H1 (cell line): ENCODE results near the gene ADCY3. TPM values are rescaled to one million over a fixed set of nuclear protein-coding genes. Genes with fewer than 3 reads are reported as not detected.

Experiments used
- CTCF ChIA-PET: fragments of 300-600 bp; sonication (Branson Sonifier 250); formaldehyde crosslinking; loops from one replicate; lab custom pipeline; 2021; ENCODE audit not compliant: partially characterized antibody; lab: Charles Lee
- POLR2A ChIA-PET: fragments of 300-600 bp; sonication (Branson Sonifier 250); formaldehyde crosslinking; loops from one replicate; lab custom pipeline; 2021; ENCODE audit warnings: inconsistent platforms; ENCODE audit not compliant: partially characterized antibody; lab: Charles Lee
- DNase-seq, 2 experiments: peaks; one replicate each; pipeline versions ENCODE4 v3.0.0 to v3.0.0-alpha.2; 2010 to 2022; ENCODE audit warnings: low spot score in 2 of 2, low read depth in 1 of 2, mixed read lengths in 1 of 2
- FAIRE-seq: peaks from 2 replicates; lab custom pipeline; 2011; peaks lifted over from hg19 to GRCh38; lab: Jason Lieb, UNC
- H2AFZ ChIP-seq: 2 replicates; pipeline ENCODE4 v1.8.1; 2012; ENCODE audit warnings: low read length, inconsistent platforms
- H2AK5ac ChIP-seq: 2 replicates; pipeline ENCODE4 v1.6.1; 2013; ENCODE audit warnings: low read depth, low read length
- H2BK120ac ChIP-seq: replicated peaks from 2 replicates; pipeline ENCODE3; 2013; ENCODE audit warnings: low read depth, low read length, inconsistent platforms
- H2BK12ac ChIP-seq: 2 replicates; pipeline ENCODE4 v1.6.1; 2013; ENCODE audit warnings: low read depth, low read length
- H2BK15ac ChIP-seq: 2 replicates; pipeline ENCODE4 v1.6.1; 2013; ENCODE audit warnings: low read length
- H2BK20ac ChIP-seq: 2 replicates; pipeline ENCODE4 v1.6.1; 2013; ENCODE audit warnings: low read length
- H2BK5ac ChIP-seq: 2 replicates; pipeline ENCODE4 v1.6.1; 2013; ENCODE audit warnings: low read depth, low read length
- H3K14ac ChIP-seq: 2 replicates; pipeline ENCODE4 v1.6.1; 2013; ENCODE audit warnings: inconsistent platforms; ENCODE audit not compliant: insufficient read length
- H3K18ac ChIP-seq: 2 replicates; pipeline ENCODE4 v1.6.1; 2013; ENCODE audit warnings: low read length; ENCODE audit errors: extremely low read depth
- H3K23ac ChIP-seq: 2 replicates; pipeline ENCODE4 v1.6.1; 2013; ENCODE audit warnings: inconsistent platforms; ENCODE audit not compliant: insufficient read length
- H3K23me2 ChIP-seq: 2 replicates; pipeline ENCODE4 v1.6.1; 2013; ENCODE audit warnings: low read depth, low read length
- H3K27ac ChIP-seq: 2 replicates; pipeline ENCODE4 v1.6.1; 2011; ENCODE audit warnings: low read depth, low read length, inconsistent platforms
- H3K27me3 ChIP-seq, 4 experiments: replicated peaks in 1 of 4; 1 replicate in 1 of 4; 2 replicates in 3 of 4; pipeline versions ENCODE4 v1.6.1 to v1.8.1; 2011 to 2013; ENCODE audit warnings: low read length in 3 of 4, mild to moderate bottlenecking in 3 of 4, inconsistent platforms in 2 of 4, mixed read lengths in 2 of 4, moderate library complexity in 1 of 4; ENCODE audit not compliant: control insufficient read depth in 3 of 4, insufficient read depth in 3 of 4; ENCODE audit errors: extremely low read depth in 1 of 4
- H3K36me3 ChIP-seq, 4 experiments: 2 replicates each; pipeline versions ENCODE4 v1.6.1 to v1.8.1; 2011 to 2013; ENCODE audit warnings: mild to moderate bottlenecking in 4 of 4, low read length in 3 of 4, moderate library complexity in 2 of 4, control low read depth in 1 of 4, inconsistent platforms in 1 of 4; ENCODE audit not compliant: insufficient read depth in 4 of 4, control insufficient read depth in 2 of 4
- H3K4ac ChIP-seq: replicated peaks from 2 replicates; pipeline ENCODE3; 2013; ENCODE audit warnings: low read length, low read depth, mixed read lengths, inconsistent platforms; ENCODE audit not compliant: insufficient read length
- H3K4me1 ChIP-seq, 4 experiments: replicated peaks in 1 of 4; 1 replicate in 1 of 4; 2 replicates in 3 of 4; pipeline versions ENCODE4 v1.6.1 to v1.8.1; 2011 to 2013; ENCODE audit warnings: low read length in 3 of 4, inconsistent platforms in 2 of 4, mixed read lengths in 1 of 4; ENCODE audit not compliant: insufficient read depth in 4 of 4, control insufficient read depth in 3 of 4
- H3K4me2 ChIP-seq, 2 experiments: 2 replicates each; pipeline versions ENCODE4 v1.6.1 to v1.8.1; 2011 to 2013; ENCODE audit warnings: low read depth in 2 of 2, low read length in 2 of 2, control low read depth in 1 of 2, inconsistent platforms in 1 of 2, mild to moderate bottlenecking in 1 of 2; ENCODE audit not compliant: insufficient read depth in 1 of 2
- H3K4me3 ChIP-seq, 4 experiments: fragments of 200-600, 300-600 bp in 1 of 4; sonication (generic), shearing (Covaris generic), sonication (Bioruptor Twin) in 1 of 4; 2 replicates each; pipeline versions ENCODE4 v1.5.1 to v1.8.1; 2011 to 2016; ENCODE audit warnings: low read length in 4 of 4, low read depth in 3 of 4, control low read depth in 2 of 4, inconsistent platforms in 2 of 4, mild to moderate bottlenecking in 2 of 4, mixed read lengths in 1 of 4, moderate library complexity in 1 of 4; ENCODE audit not compliant: insufficient read depth in 2 of 4; ENCODE audit errors: extremely low read depth in 1 of 4
- H3K56ac ChIP-seq: replicated peaks from 2 replicates; pipeline ENCODE3; 2013; ENCODE audit warnings: low read depth, mild to moderate bottlenecking, mixed read lengths, low read length, inconsistent platforms; ENCODE audit not compliant: insufficient read length
- H3K79me1 ChIP-seq: 2 replicates; pipeline ENCODE4 v1.6.1; 2013; ENCODE audit warnings: low read depth, low read length, control low read depth
- H3K79me2 ChIP-seq, 2 experiments: 2 replicates each; pipeline versions ENCODE4 v1.6.1 to v1.8.1; 2012 to 2013; ENCODE audit warnings: low read length in 2 of 2, mild to moderate bottlenecking in 2 of 2, inconsistent platforms in 1 of 2; ENCODE audit not compliant: insufficient read depth in 2 of 2, control insufficient read depth in 1 of 2
- H3K9ac ChIP-seq, 4 experiments: replicated peaks in 1 of 4; 1 replicate in 1 of 4; 2 replicates in 3 of 4; pipeline versions ENCODE4 v1.6.1 to v1.8.1; 2011 to 2013; ENCODE audit warnings: low read depth in 3 of 4, low read length in 3 of 4, control low read depth in 2 of 4, mild to moderate bottlenecking in 2 of 4, moderate library complexity in 2 of 4, inconsistent platforms in 1 of 4; ENCODE audit errors: extremely low read depth in 1 of 4
- H3K9me3 ChIP-seq, 2 experiments: 2 replicates each; pipeline versions ENCODE4 v1.6.1 to v1.8.1; 2012 to 2013; ENCODE audit warnings: mild to moderate bottlenecking in 2 of 2, moderate library complexity in 2 of 2, control low read depth in 1 of 2, inconsistent platforms in 1 of 2, low read depth in 1 of 2, low read length in 1 of 2, mixed read lengths in 1 of 2; ENCODE audit not compliant: insufficient read depth in 2 of 2
- H4K20me1 ChIP-seq, 2 experiments: replicated peaks in 1 of 2; 2 replicates each; pipeline versions ENCODE3 to v1.8.1; 2011 to 2013; ENCODE audit warnings: inconsistent platforms in 2 of 2, low read length in 2 of 2, mild to moderate bottlenecking in 1 of 2; ENCODE audit not compliant: insufficient read depth in 2 of 2, control insufficient read depth in 1 of 2
- H4K5ac ChIP-seq: 2 replicates; pipeline ENCODE4 v1.6.1; 2013; ENCODE audit warnings: low read length, low read depth, mixed read lengths, inconsistent platforms; ENCODE audit not compliant: insufficient read length
- H4K8ac ChIP-seq: 2 replicates; pipeline ENCODE4 v1.8.0; 2013; ENCODE audit warnings: mild to moderate bottlenecking, moderate library complexity, low read length, inconsistent platforms; ENCODE audit not compliant: insufficient read depth; ENCODE audit errors: extremely low read depth
- H4K91ac ChIP-seq: replicated peaks from 2 replicates; pipeline ENCODE3; 2013; ENCODE audit warnings: low read length, mixed read lengths, inconsistent platforms; ENCODE audit not compliant: insufficient read length
- CTBP2 ChIP-seq: IDR thresholded peaks from 2 replicates; pipeline ENCODE4 v1.7.0; 2011; ENCODE audit warnings: borderline replicate concordance, mild to moderate bottlenecking, moderate library complexity, mixed read lengths, low read length; ENCODE audit not compliant: insufficient read depth, insufficient read length
- WGBS, 2 experiments: shearing (Covaris generic) in 1 of 2; methylation state at CpG; one replicate each; pipeline versions ENCODE4 v1.1.6 to v1.1.7; 2013 to 2015; ENCODE audit warnings: low lambda C conversion rate in 2 of 2, mixed read lengths in 2 of 2, inconsistent platforms in 1 of 2, low coverage in 1 of 2, missing lambda C conversion rate in 1 of 2; ENCODE audit not compliant: insufficient replicate concordance in 2 of 2, insufficient coverage in 1 of 2, insufficient read length in 1 of 2; ENCODE audit errors: extremely low coverage in 1 of 2, missing lambda C conversion rate in 1 of 2; 5-methylcytosine and 5-hydroxymethylcytosine counted together
- polyA plus RNA-seq, 7 experiments: library from polyadenylated mRNA; depleted of rRNA in 3 of 7; stranded (reverse) in 5 of 7; unstranded in 2 of 7; fragments of >200 nt in 5 of 7; fragments of 200-250 nt in 2 of 7; gene quantifications; 1 replicate in 5 of 7; 2 replicates in 1 of 7; 4 replicates in 1 of 7; pipeline versions ENCODE4 v1.2.1 to v1.2.3, GENCODE V29; 2011 to 2013; ENCODE audit warnings: missing spikeins in 2 of 7, mixed read lengths in 2 of 7
- total RNA-seq: library from RNA; stranded (reverse); fragmentation: NEBNext Ultra II Directional; extraction: Animal tissue kit (Norgen Biotek cat#: 25700); gene quantifications from 2 replicates; pipeline ENCODE4 v1.2.1, GENCODE V29; 2021

ADCY3 gene
- total and polyA plus RNA-seq, 2 of the 8 experiments (the other 6 are each of a cell fraction or from before 2014, with no cell fraction given), result 45.1 to 52.9 TPM

- TF ChIP-seq CTBP2, result no peak
- TF ChIP-seq, all 59 proteins: peak for 0
- H3K4ac ChIP-seq, result no peak overlapping the region
- no peak overlapping the region for H2BK20ac ChIP-seq
- H2BK5ac ChIP-seq, result no peak overlapping the region
- no peaks in the 10 kb centered on the region for H3K9me3 ChIP-seq
- H4K5ac ChIP-seq, result no peak overlapping the region
- CTCF ChIA-PET, result interaction anchor here (0.6 kb wide), 1 partner anchor 203 kb away, joined by 3 read pairs; no protein-coding TSS in a partner anchor
- no peak overlapping the region for H3K4me3 ChIP-seq
- FAIRE-seq (no peak), DNase-seq (no peak)
- no peak overlapping the region for H3K27ac ChIP-seq
- peaks cover 11% of the 10 kb centered on the region for H3K79me1 ChIP-seq
- no peak overlapping the region for H2AK5ac ChIP-seq
- no peak overlapping the region for H3K23ac ChIP-seq
- POLR2A ChIA-PET, result no interaction called here
- no peak overlapping the region for H3K4me2 ChIP-seq
- peak overlapping the region; percentile 52; the same call in 1 of the 2 replicates for H4K8ac ChIP-seq
- WGBS, 2 experiments, result 93% methylated on average over 7 of the region's 7 CpGs; no CpG with 5 or more reads in 1 of the 2 experiments
- no peak overlapping the region for H3K56ac ChIP-seq
- H3K9ac ChIP-seq, result no peak overlapping the region
- no peak overlapping the region for H2BK120ac ChIP-seq
- peaks cover 0 to 13% (median 3%) of the 10 kb centered on the region in 4 experiments; a peak in 5 of 7 replicates for H3K4me1 ChIP-seq
- H3K36me3 ChIP-seq, result peaks cover 0 to 3% (median 0%) of the 10 kb centered on the region in 4 experiments; a peak in 1 of 8 replicates
- peaks cover 0 to 5% of the 10 kb centered on the region in 2 experiments; a peak in 1 of 4 replicates for H3K79me2 ChIP-seq
- peaks cover 0 to 21% of the 10 kb centered on the region in 2 experiments for H4K20me1 ChIP-seq
- no peaks in the 10 kb centered on the region; a peak in 2 of 7 replicates for H3K27me3 ChIP-seq
- H2BK12ac ChIP-seq, result no peak overlapping the region
- H3K14ac ChIP-seq, result no peak overlapping the region
- no peak overlapping the region for H2AFZ ChIP-seq
- H3K23me2 ChIP-seq, result peaks cover 3% of the 10 kb centered on the region; the same call in 1 of the 2 replicates
- H3K18ac ChIP-seq, result no peak overlapping the region
- no peak overlapping the region for H2BK15ac ChIP-seq
- H4K91ac ChIP-seq, result no peak overlapping the region
These were observed 3.0 kb downstream of the ADCY3 start for GRCh38 chr2:24917086-24917485.
